ENCODE measurements around the gene ZBTB20. TPM values are rescaled to one million over a fixed set of nuclear protein-coding genes. Genes with fewer than 3 reads are reported as not detected.

Gene ZBTB20
- total and polyA plus RNA-seq, 2 donors (not counting 1 experiment from before 2014, with no cell fraction given) = 4.0 to 123 TPM

DNA sequence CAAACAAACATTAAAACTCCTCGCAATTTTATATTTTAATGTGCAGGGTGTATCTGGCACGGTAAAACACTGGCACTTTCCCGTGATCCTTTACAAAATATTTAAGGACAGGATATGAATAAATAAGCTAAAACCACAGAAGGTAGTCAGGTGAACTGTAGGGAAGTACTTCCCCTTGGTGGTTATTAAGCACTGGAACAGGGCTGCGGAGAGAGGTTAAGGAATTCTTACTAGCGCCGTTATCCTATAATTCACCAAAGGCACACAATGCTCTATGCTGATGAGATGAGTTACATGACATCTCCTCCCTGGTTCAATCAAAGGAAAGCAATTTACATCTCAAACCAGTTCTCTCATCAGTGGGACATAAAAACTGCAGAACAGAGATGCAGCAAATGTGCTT is 289.8 kb downstream of the ZBTB20 start:
- POLR2A ChIA-PET = no interaction called here
- H3K9me3 ChIP-seq (ENCODE audit: control extremely low read depth in 1 of 3, control insufficient read depth in 2 of 3, insufficient read depth in 1 of 3, low read length in 2 of 3) = no peaks in the 10 kb centered on the region
- no peaks in the 10 kb centered on the region for H3K79me2 ChIP-seq (ENCODE audit: control insufficient read depth, insufficient read depth, low read length)
- no peak overlapping the region for H2AFZ ChIP-seq (ENCODE audit: insufficient read depth, low read depth, low read length, poor library complexity, severe bottlenecking)
- no peaks in the 10 kb centered on the region for H3K36me3 ChIP-seq (replicated peaks in 1 of 2; ENCODE audit: control extremely low read depth in 1 of 2, control insufficient read depth in 1 of 2, extremely low read depth in 1 of 2, insufficient read depth in 2 of 2, low read length in 1 of 2)
- CTCF ChIA-PET = no interaction called here
- peaks cover 0 to 11% of the 10 kb centered on the region in 2 donors for H3K4me1 ChIP-seq (ENCODE audit: control insufficient read depth in 2 of 2, insufficient read depth in 2 of 2, low read length in 2 of 2)
- no peak overlapping the region for H3K27ac ChIP-seq (ENCODE audit: low read length in 2 of 2)
- no peak for ATAC-seq (ENCODE audit: low read depth)
- H3K4me2 ChIP-seq (replicated peaks; ENCODE audit: low read depth, low read length, poor library complexity, severe bottlenecking) = no peak overlapping the region
- H3K27me3 ChIP-seq (replicated peaks in 1 of 4; ENCODE audit: control extremely low read depth in 1 of 4, control insufficient read depth in 3 of 4, insufficient read depth in 4 of 4, low read length in 3 of 4) = no peaks in the 10 kb centered on the region
- H3K27me3 Mint-ChIP-seq = no peaks in the 10 kb centered on the region
- H3K27ac Mint-ChIP-seq = no peak overlapping the region
- no peak overlapping the region for H3K4me3 Mint-ChIP-seq
- no peak overlapping the region for H3K9ac ChIP-seq (ENCODE audit: low read length)
- intact Hi-C loops (cut with micrococcal nuclease) = no loop called here
- WGBS (ENCODE audit: insufficient coverage) = no CpG with 5 or more reads among the region's 6 CpGs
- TF ChIP-seq, protein P1, sequence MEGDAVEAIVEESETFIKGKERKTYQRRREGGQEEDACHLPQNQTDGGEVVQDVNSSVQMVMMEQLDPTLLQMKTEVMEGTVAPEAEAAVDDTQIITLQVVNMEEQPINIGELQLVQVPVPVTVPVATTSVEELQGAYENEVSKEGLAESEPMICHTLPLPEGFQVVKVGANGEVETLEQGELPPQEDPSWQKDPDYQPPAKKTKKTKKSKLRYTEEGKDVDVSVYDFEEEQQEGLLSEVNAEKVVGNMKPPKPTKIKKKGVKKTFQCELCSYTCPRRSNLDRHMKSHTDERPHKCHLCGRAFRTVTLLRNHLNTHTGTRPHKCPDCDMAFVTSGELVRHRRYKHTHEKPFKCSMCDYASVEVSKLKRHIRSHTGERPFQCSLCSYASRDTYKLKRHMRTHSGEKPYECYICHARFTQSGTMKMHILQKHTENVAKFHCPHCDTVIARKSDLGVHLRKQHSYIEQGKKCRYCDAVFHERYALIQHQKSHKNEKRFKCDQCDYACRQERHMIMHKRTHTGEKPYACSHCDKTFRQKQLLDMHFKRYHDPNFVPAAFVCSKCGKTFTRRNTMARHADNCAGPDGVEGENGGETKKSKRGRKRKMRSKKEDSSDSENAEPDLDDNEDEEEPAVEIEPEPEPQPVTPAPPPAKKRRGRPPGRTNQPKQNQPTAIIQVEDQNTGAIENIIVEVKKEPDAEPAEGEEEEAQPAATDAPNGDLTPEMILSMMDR (IDR thresholded peaks at IDR 0.05) = no peak
- TF ChIP-seq EZH2 (IDR thresholded peaks at IDR 0.05; ENCODE audit: borderline replicate concordance, insufficient read depth, low read depth, low read length, poor library complexity, severe bottlenecking) = no peak
- H4K20me1 ChIP-seq (ENCODE audit: control insufficient read depth, insufficient read depth, low read length, poor library complexity, severe bottlenecking) = no peaks in the 10 kb centered on the region
- no peak overlapping the region for H3K4me3 ChIP-seq (ENCODE audit: control extremely low read depth in 1 of 5, extremely low read depth in 1 of 5, insufficient read depth in 1 of 5, low read depth in 2 of 5, low read length in 4 of 5)
- H3K9me3 Mint-ChIP-seq (ENCODE audit: insufficient read depth) = no peaks in the 10 kb centered on the region
- no peak for DNase-seq
- peaks cover 27% of the 10 kb centered on the region for H3K4me1 Mint-ChIP-seq

DNA sequence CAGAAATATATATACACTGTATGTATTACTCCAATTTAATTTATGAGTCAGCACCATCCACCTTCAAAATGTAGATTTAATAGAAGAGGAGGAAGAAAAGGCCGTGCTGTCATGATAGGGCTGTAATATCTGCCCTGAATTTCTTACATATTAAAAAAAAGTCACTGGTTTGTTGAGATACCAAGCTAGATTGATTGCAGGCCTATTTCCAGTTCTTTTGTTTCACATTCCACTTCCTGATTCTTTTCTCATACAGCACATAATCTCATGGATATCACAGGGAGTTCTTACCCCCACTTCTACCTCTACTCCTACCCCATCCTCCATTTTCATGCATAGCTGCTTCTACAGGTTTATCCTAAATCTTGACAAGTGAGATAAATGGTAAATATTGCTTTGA is 290.3 kb downstream of the ZBTB20 start:
- POLR2A ChIA-PET = no interaction called here
- WGBS (ENCODE audit: insufficient coverage) = no CpG with 5 or more reads among the region's 1 CpG
- DNase-seq (no peak), ATAC-seq (ENCODE audit: low read depth) (no peak)
- no peak overlapping the region for H3K27ac ChIP-seq (ENCODE audit: low read length in 2 of 2)
- intact Hi-C loops (cut with micrococcal nuclease) = no loop called here
- Mint-ChIP-seq H3K27ac (no peak overlapping the region), H3K9me3 (ENCODE audit: insufficient read depth) (no peaks in the 10 kb centered on the region), H3K4me1 (peaks cover 27% of the 10 kb centered on the region), H3K4me3 (no peak overlapping the region), H3K27me3 (no peaks in the 10 kb centered on the region)
- H3K27me3 ChIP-seq (replicated peaks in 1 of 4; ENCODE audit: control extremely low read depth in 1 of 4, control insufficient read depth in 3 of 4, insufficient read depth in 4 of 4, low read length in 3 of 4) = no peaks in the 10 kb centered on the region
- no peak overlapping the region for H2AFZ ChIP-seq (ENCODE audit: insufficient read depth, low read depth, low read length, poor library complexity, severe bottlenecking)
- no peaks in the 10 kb centered on the region for H4K20me1 ChIP-seq (ENCODE audit: control insufficient read depth, insufficient read depth, low read length, poor library complexity, severe bottlenecking)
- TF ChIP-seq, protein P1 (IDR thresholded peaks at IDR 0.05) = no peak
- no peak for TF ChIP-seq EZH2 (IDR thresholded peaks at IDR 0.05; ENCODE audit: borderline replicate concordance, insufficient read depth, low read depth, low read length, poor library complexity, severe bottlenecking)
- no peak overlapping the region for H3K9ac ChIP-seq (ENCODE audit: low read length)
- CTCF ChIA-PET = no interaction called here
- H3K79me2 ChIP-seq (ENCODE audit: control insufficient read depth, insufficient read depth, low read length) = no peaks in the 10 kb centered on the region
- H3K4me3 ChIP-seq (ENCODE audit: control extremely low read depth in 1 of 5, extremely low read depth in 1 of 5, insufficient read depth in 1 of 5, low read depth in 2 of 5, low read length in 4 of 5) = no peak overlapping the region
- no peaks in the 10 kb centered on the region for H3K9me3 ChIP-seq (ENCODE audit: control extremely low read depth in 1 of 3, control insufficient read depth in 2 of 3, insufficient read depth in 1 of 3, low read length in 2 of 3)
- no peaks in the 10 kb centered on the region for H3K36me3 ChIP-seq (replicated peaks in 1 of 2; ENCODE audit: control extremely low read depth in 1 of 2, control insufficient read depth in 1 of 2, extremely low read depth in 1 of 2, insufficient read depth in 2 of 2, low read length in 1 of 2)
- no peak overlapping the region for H3K4me2 ChIP-seq (replicated peaks; ENCODE audit: low read depth, low read length, poor library complexity, severe bottlenecking)
- H3K4me1 ChIP-seq (ENCODE audit: control insufficient read depth in 2 of 2, insufficient read depth in 2 of 2, low read length in 2 of 2) = peaks cover 0 to 11% of the 10 kb centered on the region in 2 donors

Data from B cell (primary cell).